Measurements from ENCODE around the gene C17orf107.

- no peak for TF ChIP-seq ZNF274 (IDR thresholded peaks at IDR 0.05; ENCODE audit: low read depth, low read length)
- no peak for TF ChIP-seq SUZ12 (IDR thresholded peaks at IDR 0.05; ENCODE audit: extremely low read depth, insufficient read depth, insufficient read length)
- no peak for TF ChIP-seq YY1 (IDR thresholded peaks at IDR 0.05; ENCODE audit: insufficient read depth, insufficient read length)
Measured at GRCh38 chr17:4936436-4936835, 37.1 kb downstream of the C17orf107 start.
